ENCODE measurements around the gene HTT. TPM values are rescaled to one million over a fixed set of nuclear protein-coding genes. Genes with fewer than 3 reads are reported as not detected.
"Not testable (repeated sequence)": the region's sequence is repeated elsewhere in the genome, so short reads cannot be mapped to it uniquely, and the experiment has no call there.

HTT gene
- total RNA-seq, 1 donor from 2014 or later: 66.1 TPM

GRCh38 chr4:3118312-3118711, 43.8 kb downstream of the HTT start:
- DNase-seq (ENCODE audit: low read depth): no peak

GRCh38 chr4:3119464-3119863, 45.0 kb downstream of the HTT start:
- DNase-seq (ENCODE audit: low read depth): no peak

GRCh38 chr4:3121110-3121509, 46.6 kb downstream of the HTT start:
- DNase-seq (ENCODE audit: low read depth): no peak

GRCh38 chr4:3121596-3121995, 47.1 kb downstream of the HTT start:
- peak; percentile 70 for DNase-seq (ENCODE audit: low read depth)

- DNase-seq (ENCODE audit: low read depth): peak; percentile 43
Measured at GRCh38 chr4:3122081-3122563, 47.6 kb downstream of the HTT start.

- peak; percentile 84 for DNase-seq (ENCODE audit: low read depth)
Measured at GRCh38 chr4:3123181-3123671, 48.7 kb downstream of the HTT start.

GRCh38 chr4:3124070-3124767, 49.7 kb downstream of the HTT start:
- DNase-seq (ENCODE audit: low read depth): no peak

GRCh38 chr4:3127112-3127511, 52.6 kb downstream of the HTT start:
- no peak for DNase-seq (ENCODE audit: low read depth)

GRCh38 chr4:3128058-3128457, 53.6 kb downstream of the HTT start:
- no peak for DNase-seq (ENCODE audit: low read depth)

- no peak for DNase-seq (ENCODE audit: low read depth)
Measured at GRCh38 chr4:3128976-3129375, 54.5 kb downstream of the HTT start.

- DNase-seq (ENCODE audit: low read depth): no peak
Measured at GRCh38 chr4:3130201-3130600, 55.7 kb downstream of the HTT start.

- DNase-seq (ENCODE audit: low read depth): no peak
Measured at GRCh38 chr4:3130826-3131225, 56.3 kb downstream of the HTT start.

- no peak for DNase-seq (ENCODE audit: low read depth)
Measured at GRCh38 chr4:3134201-3134600, 59.7 kb downstream of the HTT start.

GRCh38 chr4:3135155-3136011, 60.9 kb downstream of the HTT start:
- DNase-seq (ENCODE audit: low read depth): no peak

GRCh38 chr4:3136454-3136853, 62.0 kb downstream of the HTT start:
- DNase-seq (ENCODE audit: low read depth): no peak

- no peak for DNase-seq (ENCODE audit: low read depth)
Measured at GRCh38 chr4:3137908-3138307, 63.4 kb downstream of the HTT start.

- peak; percentile 6 for DNase-seq (ENCODE audit: low read depth)
Measured at GRCh38 chr4:3145234-3145924, 70.9 kb downstream of the HTT start.

- DNase-seq (ENCODE audit: low read depth): no peak
Measured at GRCh38 chr4:3148926-3149325, 74.4 kb downstream of the HTT start.

GRCh38 chr4:3151238-3151637, 76.8 kb downstream of the HTT start:
- not testable (repeated sequence) for DNase-seq (ENCODE audit: low read depth)

- no peak for DNase-seq (ENCODE audit: low read depth)
Measured at GRCh38 chr4:3157366-3157765, 82.9 kb downstream of the HTT start.

GRCh38 chr4:3158841-3159240, 84.4 kb downstream of the HTT start:
- no peak for DNase-seq (ENCODE audit: low read depth)

- no peak for DNase-seq (ENCODE audit: low read depth)
Measured at GRCh38 chr4:3160438-3160837, 86.0 kb downstream of the HTT start.
